Stimulated activated CD4-positive, alpha-beta T cell treated with anti-CD3 and anti-CD28 coated beads, TNF-alpha, amount 100 ng/mL, for 48 hours (primary cell): ENCODE data around the gene C2CD2L.
"Not testable (repeated sequence)": the region's sequence is repeated elsewhere in the genome, so short reads cannot be mapped to it uniquely, and the experiment has no call there.

Source experiments
- DNase-seq, 3 donors: peaks; one replicate each; pipeline ENCODE4 v3.0.0-alpha.2; 2020; ENCODE audit warnings: low read depth in 3 of 3

Gene C2CD2L

DNA sequence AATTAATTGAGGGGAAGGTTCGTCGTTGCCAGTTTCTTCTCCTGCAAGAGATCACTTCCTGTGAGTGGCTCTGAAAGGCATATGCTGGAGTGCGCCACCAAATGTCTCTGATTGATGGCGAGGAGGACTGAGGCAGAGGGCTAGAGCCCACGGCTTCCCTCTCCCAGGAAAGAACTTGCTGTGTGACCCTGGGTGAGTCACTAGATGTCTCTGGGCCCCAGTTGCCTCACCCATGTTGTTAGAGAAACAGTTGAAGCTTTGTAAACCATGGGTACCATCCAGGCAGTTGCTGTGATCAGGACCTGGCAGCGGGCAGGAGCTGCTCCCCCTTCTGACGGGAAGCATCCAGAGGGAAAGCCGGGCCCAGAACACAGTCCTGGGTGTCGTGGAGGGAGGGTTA is 44.9 kb downstream of the C2CD2L start:
- no peak for DNase-seq

DNA sequence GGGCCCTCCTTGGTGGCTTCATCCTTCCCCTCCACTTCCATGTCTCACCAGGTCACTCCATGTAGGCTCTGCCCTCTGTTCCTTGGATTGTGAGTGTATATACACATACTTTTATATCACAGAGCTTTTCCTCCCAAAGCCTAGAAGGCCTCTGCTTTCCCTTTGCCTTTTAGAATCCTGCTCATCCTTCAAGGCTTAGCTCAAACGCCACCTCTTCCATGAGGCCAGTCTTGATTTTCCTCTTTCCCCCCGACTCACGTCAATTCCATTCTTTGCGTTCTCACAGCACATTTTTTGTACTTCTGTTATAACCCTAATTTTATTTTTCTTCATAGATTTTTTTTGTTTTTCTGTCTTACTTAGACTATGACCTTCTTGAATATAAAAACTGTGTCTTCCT is 45.5 kb downstream of the C2CD2L start:
- no peak for DNase-seq

DNA sequence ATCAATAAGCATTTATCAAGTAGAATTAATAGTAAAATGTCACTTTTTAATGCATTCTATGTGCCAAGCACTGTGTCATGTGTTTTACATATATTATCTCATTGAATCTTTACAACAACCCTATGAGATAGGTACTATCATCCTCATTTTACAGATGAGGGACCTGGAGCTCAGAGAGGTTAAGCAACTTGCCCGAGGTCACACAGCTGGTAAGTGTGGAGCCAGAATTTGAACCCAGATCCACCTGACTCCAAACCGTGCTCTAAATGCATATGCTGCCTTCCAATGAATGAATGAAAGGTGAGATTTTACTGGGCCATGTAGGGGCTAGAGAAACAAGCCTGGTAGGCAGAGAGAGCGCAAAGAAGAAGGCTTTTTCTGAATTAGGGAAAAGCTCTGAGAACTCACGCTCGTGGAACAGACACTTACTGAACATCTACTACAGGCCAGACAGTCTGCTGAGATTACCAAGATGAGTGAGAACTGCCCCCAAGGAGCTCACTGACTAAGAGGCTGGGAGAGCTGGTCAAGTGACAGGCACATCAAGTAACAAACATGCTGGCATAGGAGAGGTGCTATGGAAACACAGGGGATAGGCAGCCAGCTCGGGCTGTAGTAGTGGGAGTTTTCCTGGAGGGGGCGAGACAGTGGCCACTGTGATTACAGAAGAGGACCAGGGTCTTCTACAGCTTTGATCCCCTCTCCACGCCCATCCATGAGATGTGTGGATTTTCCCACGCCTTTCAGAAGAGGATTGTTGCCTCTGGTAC is 46.1 kb downstream of the C2CD2L start:
- DNase-seq, result no peak

DNA sequence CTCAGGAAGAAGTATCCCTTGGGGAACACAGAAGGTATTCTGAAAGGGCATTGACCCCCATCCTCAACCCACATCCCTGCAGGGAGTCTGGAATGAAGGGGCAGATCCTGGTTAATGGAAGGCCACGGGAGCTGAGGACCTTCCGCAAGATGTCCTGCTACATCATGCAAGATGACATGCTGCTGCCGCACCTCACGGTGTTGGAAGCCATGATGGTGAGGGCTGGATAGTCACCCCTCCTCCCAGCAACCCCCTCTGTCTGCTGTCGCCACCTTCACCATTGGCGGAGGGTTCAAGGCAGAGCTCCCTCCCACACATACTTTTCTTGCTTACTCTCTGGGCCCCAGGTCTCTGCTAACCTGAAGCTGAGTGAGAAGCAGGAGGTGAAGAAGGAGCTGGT is 47.0 kb downstream of the C2CD2L start:
- no peak for DNase-seq

DNA sequence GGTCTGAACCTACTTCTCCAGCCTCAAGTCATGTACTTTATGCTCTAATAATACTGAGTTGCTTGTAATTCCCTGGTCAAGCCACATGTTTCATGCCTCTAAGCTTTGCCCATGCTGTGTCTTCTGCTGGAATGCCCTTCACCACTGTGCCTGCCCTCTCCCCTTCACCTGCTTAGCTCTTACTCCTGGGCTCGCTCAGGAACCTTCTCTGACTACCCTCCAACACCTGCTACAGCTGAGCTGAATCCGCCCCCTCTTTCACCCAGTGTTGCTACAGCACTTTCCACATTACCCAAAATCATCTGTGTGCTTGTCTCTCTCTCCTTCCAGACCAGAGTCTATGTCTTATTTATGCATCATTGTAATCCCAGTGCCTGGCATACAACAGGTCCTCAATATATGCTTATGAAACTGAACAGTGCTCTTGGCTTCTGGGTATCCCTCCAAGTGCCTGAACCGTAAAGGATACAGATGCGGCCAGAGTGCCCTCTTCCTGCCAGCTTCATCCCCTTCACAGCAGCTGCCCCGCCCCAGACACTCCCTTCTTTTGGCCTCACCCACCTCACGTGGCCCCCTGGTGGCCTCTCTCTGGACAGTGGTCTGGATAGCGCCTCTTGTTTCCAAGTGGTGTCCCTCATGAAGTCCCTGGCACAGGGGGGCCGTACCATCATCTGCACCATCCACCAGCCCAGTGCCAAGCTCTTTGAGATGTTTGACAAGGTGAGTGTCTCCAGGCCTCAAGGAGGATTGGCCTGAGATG is 48.8 kb downstream of the C2CD2L start:
- DNase-seq, result no peak

DNA sequence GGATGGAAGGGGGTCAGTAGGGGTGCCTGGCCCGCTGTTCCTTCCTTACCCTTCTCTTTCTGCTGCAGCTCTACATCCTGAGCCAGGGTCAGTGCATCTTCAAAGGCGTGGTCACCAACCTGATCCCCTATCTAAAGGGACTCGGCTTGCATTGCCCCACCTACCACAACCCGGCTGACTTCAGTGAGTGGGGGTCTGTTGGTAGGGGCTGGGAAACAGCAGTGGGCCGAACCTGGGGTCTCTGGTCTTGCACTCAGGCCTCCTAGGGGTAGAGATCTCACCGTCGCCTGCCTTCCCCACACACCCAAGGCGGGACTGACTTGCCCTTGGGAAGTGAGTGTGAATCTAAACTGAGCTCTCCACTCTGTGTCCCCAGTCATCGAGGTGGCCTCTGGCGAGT is 49.4 kb downstream of the C2CD2L start:
- no peak for DNase-seq

DNA sequence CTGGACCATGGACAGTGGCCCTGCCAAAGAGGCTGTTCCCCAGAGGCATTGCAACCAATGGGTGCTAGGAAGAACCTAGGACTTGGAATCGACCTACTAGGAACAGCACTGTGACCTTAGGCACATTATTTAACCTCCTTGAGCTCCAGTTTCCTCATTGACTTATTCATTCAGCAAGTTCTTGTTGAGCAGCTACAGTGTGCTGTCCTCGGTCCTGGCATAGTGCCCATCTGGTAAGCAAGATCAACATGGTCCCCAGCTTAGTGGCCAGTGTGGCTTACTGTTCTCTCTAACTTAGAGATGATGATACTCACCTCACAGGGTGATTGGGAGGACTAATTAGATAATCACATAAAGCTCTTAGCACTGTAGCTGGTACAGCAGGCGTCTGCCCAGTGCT is 49.9 kb downstream of the C2CD2L start:
- no peak for DNase-seq

DNA sequence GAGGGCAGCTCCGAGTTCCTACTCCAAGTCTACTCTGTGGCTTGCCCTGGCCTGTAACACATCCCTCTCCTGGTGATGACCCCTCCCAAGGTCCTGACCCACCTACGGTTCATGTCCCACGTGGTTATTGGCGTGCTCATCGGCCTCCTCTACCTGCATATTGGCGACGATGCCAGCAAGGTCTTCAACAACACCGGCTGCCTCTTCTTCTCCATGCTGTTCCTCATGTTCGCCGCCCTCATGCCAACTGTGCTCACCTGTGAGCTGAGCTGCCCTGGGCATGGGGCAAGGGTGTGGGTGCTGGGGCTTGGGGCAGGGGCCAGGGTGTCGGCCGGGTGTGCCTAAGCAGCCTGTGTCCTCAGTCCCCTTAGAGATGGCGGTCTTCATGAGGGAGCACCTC is 51.3 kb downstream of the C2CD2L start:
- DNase-seq, result no peak

DNA sequence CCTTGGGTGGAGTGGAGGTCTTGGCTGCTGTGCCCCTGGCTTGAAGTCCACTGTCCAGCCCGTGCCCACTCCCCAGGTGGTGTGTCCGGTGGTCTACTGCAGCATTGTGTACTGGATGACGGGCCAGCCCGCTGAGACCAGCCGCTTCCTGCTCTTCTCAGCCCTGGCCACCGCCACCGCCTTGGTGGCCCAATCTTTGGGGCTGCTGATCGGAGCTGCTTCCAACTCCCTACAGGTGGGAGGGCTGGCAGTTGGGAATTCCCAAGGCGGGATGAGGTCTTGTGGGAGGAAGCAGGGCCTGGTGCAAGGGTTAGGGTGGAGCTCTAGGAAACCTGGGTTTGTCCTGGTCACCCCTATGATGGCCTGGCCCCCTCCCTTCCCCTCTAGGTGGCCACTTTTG is 53.0 kb downstream of the C2CD2L start:
- DNase-seq, result no peak

DNA sequence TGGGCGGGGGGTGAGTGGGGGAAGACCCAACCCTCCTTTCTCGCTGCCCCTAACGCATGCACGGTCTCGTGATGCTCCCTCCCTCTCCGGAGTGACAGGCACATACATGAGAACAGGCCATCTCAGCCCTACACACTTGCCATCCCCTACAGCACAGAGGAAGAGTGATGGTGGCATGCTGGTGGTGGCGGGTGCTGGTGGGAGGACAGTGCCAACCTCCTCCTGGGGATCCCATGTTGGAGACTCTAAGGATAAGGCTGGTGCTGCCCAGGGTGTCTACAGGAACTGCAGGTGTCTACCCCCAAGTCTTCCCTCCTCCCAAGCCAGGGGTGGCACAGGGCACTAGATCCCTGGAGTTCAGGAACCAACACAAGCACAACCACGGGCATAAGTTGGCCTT is 54.7 kb downstream of the C2CD2L start:
- no peak for DNase-seq

DNA sequence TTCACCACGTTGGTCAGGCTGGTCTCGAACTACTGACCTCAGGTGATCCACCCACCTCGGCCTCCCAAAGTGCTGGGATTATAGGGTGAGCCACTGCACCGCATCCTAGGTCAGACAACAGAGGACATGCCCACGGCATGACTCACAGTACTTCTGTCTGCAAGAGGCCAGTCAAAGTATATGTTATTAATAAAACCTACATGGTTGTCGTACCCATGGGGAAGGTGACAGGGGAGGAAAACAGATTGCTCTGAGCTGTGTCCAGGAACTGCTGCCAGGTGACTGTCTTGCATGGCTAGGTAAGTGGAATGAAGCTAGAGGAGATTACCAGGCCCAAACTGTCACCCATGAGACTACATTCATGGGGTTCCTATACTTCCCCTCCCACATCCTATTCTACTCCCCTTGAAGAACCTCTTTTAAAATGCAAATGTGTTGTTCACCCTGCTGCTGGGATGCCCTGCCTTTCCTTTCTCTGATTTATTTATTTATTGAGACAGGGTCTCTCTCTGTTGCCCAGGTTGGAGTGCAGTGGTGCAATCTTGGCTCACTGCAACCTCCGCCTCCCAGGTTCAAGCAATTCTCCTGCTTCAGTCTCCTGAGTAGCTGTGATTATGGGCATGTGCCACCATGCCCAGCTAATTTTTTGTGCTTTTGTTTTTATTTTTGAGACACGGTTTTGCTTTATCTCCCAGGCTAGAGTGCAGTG is 59.4 kb downstream of the C2CD2L start:
- DNase-seq, result no peak

DNA sequence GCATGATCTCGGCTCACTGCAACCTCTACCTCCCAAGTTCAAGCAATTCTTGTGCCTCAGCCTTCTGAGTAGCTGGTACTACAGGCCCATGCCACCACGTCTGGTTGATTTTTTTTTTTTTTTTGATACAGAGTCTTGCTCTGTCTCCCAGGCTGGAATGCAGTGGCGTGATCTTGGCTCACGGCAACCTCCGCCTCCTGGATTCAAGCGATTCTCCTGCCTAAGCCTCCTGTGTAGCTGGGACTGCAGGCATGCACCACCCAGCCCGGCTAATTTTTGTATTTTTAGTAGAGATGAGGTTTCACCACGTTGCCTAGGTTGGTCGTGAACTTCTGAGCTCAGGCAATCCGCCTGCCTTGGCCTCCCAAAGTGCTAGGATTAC is 59.9 kb downstream of the C2CD2L start:
- DNase-seq, result not testable (repeated sequence)

DNA sequence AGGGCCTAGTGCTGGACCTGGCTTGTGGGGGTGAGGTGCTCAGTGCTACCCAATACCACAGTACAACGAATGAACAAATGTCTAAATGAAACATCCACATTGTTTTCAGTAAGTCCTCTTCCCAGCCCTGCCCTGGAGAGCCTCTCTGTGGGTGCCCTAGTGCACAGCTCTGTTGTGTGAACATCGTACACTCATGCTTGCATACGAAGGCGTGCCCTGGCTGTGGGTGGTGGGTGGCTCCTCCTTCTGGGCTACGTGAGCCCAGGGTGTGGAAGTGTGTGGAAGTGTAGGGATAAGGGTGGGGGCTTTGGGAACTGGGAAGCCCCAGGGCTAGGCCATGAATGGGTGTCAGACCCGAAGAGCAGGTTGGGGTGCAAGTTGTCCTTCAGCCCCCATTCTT is 60.8 kb downstream of the C2CD2L start:
- DNase-seq, result no peak
